ENCODE measurements around the gene SSR1.

Gene SSR1

GRCh38 chr6:7236306-7237209, 76.4 kb downstream of the SSR1 start:
- no peak for DNase-seq

GRCh38 chr6:7235712-7236305, 77.2 kb downstream of the SSR1 start:
- DNase-seq: no peak

- no peak for DNase-seq
Measured at GRCh38 chr6:7234547-7234946, 78.5 kb downstream of the SSR1 start.

GRCh38 chr6:7232351-7232750, 80.6 kb downstream of the SSR1 start:
- DNase-seq: no peak

GRCh38 chr6:7230956-7231713, 81.9 kb downstream of the SSR1 start:
- no peak for DNase-seq

- DNase-seq: no peak
Measured at GRCh38 chr6:7230327-7230691, 82.7 kb downstream of the SSR1 start.

- no peak for DNase-seq
Measured at GRCh38 chr6:7229376-7230326, 83.3 kb downstream of the SSR1 start.

GRCh38 chr6:7228662-7229375, 84.2 kb downstream of the SSR1 start:
- DNase-seq: no peak

GRCh38 chr6:7224731-7225130, 88.3 kb downstream of the SSR1 start:
- no peak for DNase-seq

- DNase-seq: no peak
Measured at GRCh38 chr6:7222197-7222596, 90.8 kb downstream of the SSR1 start.

- DNase-seq: no peak
Measured at GRCh38 chr6:7219310-7219709, 93.7 kb downstream of the SSR1 start.

- DNase-seq: no peak
Measured at GRCh38 chr6:7218406-7218988, 94.5 kb downstream of the SSR1 start.

Data from SW 1271 (cell line).